ENCODE results near the gene ZMYND15. TPM values are rescaled to one million over a fixed set of nuclear protein-coding genes. Genes with fewer than 3 reads are reported as not detected.

ZMYND15 gene
- total RNA-seq, 1 donor, result not detected

GRCh38 chr17:4789701-4789950 is 50.0 kb downstream of the ZMYND15 start:
- DNase-seq (ENCODE audit: low read depth), result no peak
- H3K4me3 ChIP-seq (ENCODE audit: low read depth, low read length), result peak overlapping the region; percentile 72
- TF ChIP-seq CTCF (IDR thresholded peaks at IDR 0.05; ENCODE audit: insufficient read depth, low read depth, low read length), result no peak

- DNase-seq (ENCODE audit: low read depth), result peak; percentile 93
- H3K4me3 ChIP-seq (ENCODE audit: low read depth, low read length), result peak overlapping the region; percentile 72
- TF ChIP-seq CTCF (IDR thresholded peaks at IDR 0.05; ENCODE audit: insufficient read depth, low read depth, low read length), result peak; percentile 66
These were observed 50.5 kb downstream of the ZMYND15 start for GRCh38 chr17:4789951-4790704.

- DNase-seq (ENCODE audit: low read depth), result no peak
- H3K4me3 ChIP-seq (ENCODE audit: low read depth, low read length), result peak overlapping the region; percentile 72
- TF ChIP-seq CTCF (IDR thresholded peaks at IDR 0.05; ENCODE audit: insufficient read depth, low read depth, low read length), result no peak
These were observed 51.1 kb downstream of the ZMYND15 start for GRCh38 chr17:4790705-4791088.

- no peak for TF ChIP-seq CTCF (IDR thresholded peaks at IDR 0.05; ENCODE audit: insufficient read depth, low read depth, low read length)
- no peak overlapping the region for H3K4me3 ChIP-seq (ENCODE audit: low read depth, low read length)
- no peak for DNase-seq (ENCODE audit: low read depth)
These were observed 55.5 kb downstream of the ZMYND15 start for GRCh38 chr17:4795168-4795567.

Other genes starting within 250 kb of the ZMYND15 start
- gene SPNS2, start 241.0 kb upstream of the ZMYND15 start, total RNA-seq, result under 0.01 and 0.43 TPM in 2 replicates
- gene MYBBP1A, start 184.4 kb upstream of the ZMYND15 start, total RNA-seq, result 61.7 and 71.2 TPM in 2 replicates
- gene GGT6, start 179.3 kb upstream of the ZMYND15 start, total RNA-seq, result not detected in 2 replicates
- gene SMTNL2, start 155.3 kb upstream of the ZMYND15 start, total RNA-seq, result not detected in 2 replicates
- not detected in 2 replicates for gene ALOX15, start 98.2 kb upstream of the ZMYND15 start, total RNA-seq
- 17.7 and 19.6 TPM in 2 replicates for gene PELP1, start 35.7 kb upstream of the ZMYND15 start, total RNA-seq
- gene ARRB2, start 29.2 kb upstream of the ZMYND15 start, total RNA-seq, result 3.5 TPM in 2 replicates
- 9.9 and 11.0 TPM in 2 replicates for gene MED11, start 8.4 kb upstream of the ZMYND15 start, total RNA-seq
- gene CXCL16, start 95 bp downstream of the ZMYND15 start, total RNA-seq, result 0.64 and 0.86 TPM in 2 replicates
- not detected in 2 replicates for gene TM4SF5, start 32.1 kb downstream of the ZMYND15 start, total RNA-seq
- gene VMO1, start 46.5 kb downstream of the ZMYND15 start, total RNA-seq, result 0.64 TPM in 1 of 2 replicates, not detected in the other
- not detected in 2 replicates for gene GLTPD2, start 49.1 kb downstream of the ZMYND15 start, total RNA-seq
- 149 and 157 TPM in 2 replicates for gene PSMB6, start 56.3 kb downstream of the ZMYND15 start, total RNA-seq
- 11.7 and 13.9 TPM in 2 replicates for gene PLD2, start 67.3 kb downstream of the ZMYND15 start, total RNA-seq
- gene MINK1, start 93.5 kb downstream of the ZMYND15 start, total RNA-seq, result 21.6 and 38.0 TPM in 2 replicates
- gene C17orf107, start 159.7 kb downstream of the ZMYND15 start, total RNA-seq, result 3.5 and 3.9 TPM in 2 replicates
- under 0.01 and 0.32 TPM in 2 replicates for gene CHRNE, start 163.3 kb downstream of the ZMYND15 start, total RNA-seq
- gene GP1BA, start 192.4 kb downstream of the ZMYND15 start, total RNA-seq, result not detected in 2 replicates
- 51.8 and 64.7 TPM in 2 replicates for gene SLC25A11, start 200.2 kb downstream of the ZMYND15 start, total RNA-seq
- 26.4 and 34.5 TPM in 2 replicates for gene RNF167, start 200.4 kb downstream of the ZMYND15 start, total RNA-seq
- gene PFN1, start 208.7 kb downstream of the ZMYND15 start, total RNA-seq, result 581 and 784 TPM in 2 replicates
- 2.6 and 7.4 TPM in 2 replicates for gene ENO3, start 211.3 kb downstream of the ZMYND15 start, total RNA-seq
- gene SPAG7, start 228.0 kb downstream of the ZMYND15 start, total RNA-seq, result 34.5 and 39.0 TPM in 2 replicates
- gene CAMTA2, start 247.8 kb downstream of the ZMYND15 start, total RNA-seq, result 15.1 TPM in 2 replicates

All from fibroblast of villous mesenchyme (primary cell).